HG03354 (cell line): ENCODE data around the gene ANKRD13C.
A peak's percentile ranks its signal among the peaks of the same experiment; 100 is the strongest.

ENCODE experiments used
- ATAC-seq: cut with Tn5 transposase; IDR thresholded peaks from one replicate; pipeline ENCODE4 v1.9.1; 2021; ENCODE audit warnings: mild to moderate bottlenecking; ENCODE audit not compliant: unreplicated experiment, poor library complexity, severe bottlenecking

ANKRD13C gene

GRCh38 chr1:70224954-70225353 lies 129.6 kb downstream of the ANKRD13C start:
- ATAC-seq = no peak

- no peak for ATAC-seq
Observed at GRCh38 chr1:70222716-70223235, 131.7 kb downstream of the ANKRD13C start.

- ATAC-seq = peak; percentile 96
Observed at GRCh38 chr1:70221238-70222121, 133.0 kb downstream of the ANKRD13C start, which contains the start of gene SRSF11. Gene SRSF11, plus strand, starts transcription at chr1:70221380. Its CDS starts 257 bp downstream, at chr1:70221637.

DNA sequence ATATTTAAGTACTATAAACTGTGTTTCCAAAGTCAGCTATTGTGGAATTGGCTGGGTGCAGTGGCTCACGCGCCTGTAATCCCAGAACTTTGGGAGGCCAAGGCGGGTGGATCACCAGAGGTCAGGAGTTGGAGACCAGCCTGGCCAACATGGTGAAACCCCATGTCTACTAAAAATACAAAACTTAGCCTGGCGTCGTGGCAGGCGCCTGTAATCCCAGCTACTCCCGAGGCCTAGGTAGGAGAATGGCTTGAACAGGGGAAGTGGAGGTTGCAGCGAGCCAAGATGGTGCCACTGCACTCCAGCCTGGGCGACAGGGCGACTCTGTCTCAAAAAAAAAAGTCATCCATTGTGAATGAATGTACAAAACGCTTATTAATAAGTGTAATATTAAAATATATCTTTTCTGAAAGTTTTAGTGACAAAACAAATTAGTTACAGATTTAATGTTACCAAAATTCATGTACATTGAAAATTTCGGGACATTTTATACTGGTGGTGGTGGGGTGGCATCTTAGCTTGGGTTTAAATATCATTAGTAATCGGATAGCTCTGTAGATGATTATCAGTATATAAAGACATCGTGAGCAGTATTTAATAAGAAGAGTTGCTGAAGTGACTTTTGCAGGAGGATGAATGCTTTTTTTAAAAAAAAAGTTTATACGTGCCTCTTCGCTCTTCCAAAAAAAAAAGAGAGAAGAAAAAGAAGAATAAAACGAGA lies 133.8 kb downstream of the ANKRD13C start:
- peak; percentile 21 for ATAC-seq

GRCh38 chr1:70220015-70220414 lies 134.5 kb downstream of the ANKRD13C start:
- ATAC-seq = no peak

GRCh38 chr1:70211541-70211940 lies 143.0 kb downstream of the ANKRD13C start:
- ATAC-seq = no peak

GRCh38 chr1:70210820-70211219 lies 143.7 kb downstream of the ANKRD13C start:
- ATAC-seq = no peak
